ENCODE data around the gene DSCAML1.

The DSCAML1 gene

GRCh38 chr11:117654281-117655255 lies 142.4 kb downstream of the DSCAML1 start:
- DNase-seq = no peak

GRCh38 chr11:117652521-117652920 lies 144.5 kb downstream of the DSCAML1 start:
- DNase-seq = no peak

GRCh38 chr11:117649296-117650055 lies 147.5 kb downstream of the DSCAML1 start:
- DNase-seq = no peak

GRCh38 chr11:117647872-117648271 lies 149.1 kb downstream of the DSCAML1 start:
- DNase-seq = no peak

GRCh38 chr11:117647207-117647606 lies 149.8 kb downstream of the DSCAML1 start:
- DNase-seq = no peak

- no peak for DNase-seq
Measured at GRCh38 chr11:117646411-117646810, 150.6 kb downstream of the DSCAML1 start.

GRCh38 chr11:117644403-117645155 lies 152.4 kb downstream of the DSCAML1 start:
- no peak for DNase-seq

- DNase-seq = no peak
Measured at GRCh38 chr11:117643606-117644300, 153.3 kb downstream of the DSCAML1 start.

- no peak for DNase-seq
Measured at GRCh38 chr11:117642835-117643234, 154.2 kb downstream of the DSCAML1 start.

GRCh38 chr11:117642396-117642795 lies 154.6 kb downstream of the DSCAML1 start:
- DNase-seq = no peak

- DNase-seq = no peak
Measured at GRCh38 chr11:117641008-117641915, 155.8 kb downstream of the DSCAML1 start.

GRCh38 chr11:117640041-117640440 lies 157.0 kb downstream of the DSCAML1 start:
- DNase-seq = no peak

GRCh38 chr11:117639601-117640000 lies 157.4 kb downstream of the DSCAML1 start:
- DNase-seq = no peak

GRCh38 chr11:117638911-117639543 lies 158.0 kb downstream of the DSCAML1 start:
- DNase-seq = no peak

- DNase-seq = no peak
Measured at GRCh38 chr11:117634756-117635603, 162.0 kb downstream of the DSCAML1 start.

GRCh38 chr11:117633976-117634755 lies 162.8 kb downstream of the DSCAML1 start:
- no peak for DNase-seq

GRCh38 chr11:117633186-117633754 lies 163.7 kb downstream of the DSCAML1 start:
- no peak for DNase-seq

- no peak for DNase-seq
Measured at GRCh38 chr11:117632306-117632705, 164.7 kb downstream of the DSCAML1 start.

Data from CD4-positive, alpha-beta T cell treated with Interleukin-10 for 1 hour (primary cell).